K562 (cell line): ENCODE results near the gene GRM2. TPM values are rescaled to one million over a fixed set of nuclear protein-coding genes. Genes with fewer than 3 reads are reported as not detected.

ENCODE experiments used
- ATAC-seq: fragments of 200-7000 bp; cut with Tn5 transposase; 3 replicates; pipeline ENCODE4 v1.9.1; 2020; ENCODE audit warnings: moderate library complexity
- BruUV-seq: library from RNA; stranded (reverse); fragments of 400-500 nt; replicated peaks from 2 replicates; lab custom pipeline; 2021; lab: Mats Ljungman, UMichigan
- CTCF ChIA-PET: fragments of 300-600 bp; formaldehyde crosslinking; extraction: SDS; loops from one replicate; lab custom pipeline; 2021; ENCODE audit warnings: low intra/inter-chr PET ratio; lab: Yijun Ruan, JAX
- POLR2A ChIA-PET: fragments of 300-600, 350-650 bp; sonication (Branson Sonifier 250); formaldehyde crosslinking; extraction: SDS; loops from one replicate; lab custom pipeline; 2021; ENCODE audit warnings: antibody characterized with exemption, inconsistent platforms; lab: Yijun Ruan, JAX
- DNase-seq, 4 experiments: peaks; one replicate each; pipeline versions ENCODE4 v3.0.0 to v3.0.0-alpha.2; 2011 to 2018; ENCODE audit warnings: low spot score in 3 of 4, mixed read lengths in 3 of 4; ENCODE audit errors: extremely low read depth in 1 of 4
- FAIRE-seq: peaks from 2 replicates; lab custom pipeline; 2011; peaks lifted over from hg19 to GRCh38; lab: Jason Lieb, UNC
- H2AFZ ChIP-seq: 2 replicates; pipeline ENCODE4 v1.6.0; 2011; ENCODE audit warnings: low read depth, low read length, control low read depth, inconsistent platforms
- H3K27ac ChIP-seq: fragments of 200-600 bp; 3 replicates; pipeline ENCODE4 v1.8.0; 2011; ENCODE audit warnings: low read depth, mild to moderate bottlenecking, control low read depth, inconsistent platforms, low read length, moderate library complexity, mixed read lengths; ENCODE audit errors: extremely low read depth
- H3K27me3 ChIP-seq, 2 experiments: fragments of 300-600 bp in 1 of 2; 2 replicates in 1 of 2; 3 replicates in 1 of 2; pipeline versions ENCODE4 v1.6.0 to v1.8.0; 2011; ENCODE audit warnings: inconsistent platforms in 2 of 2, low read length in 2 of 2, mild to moderate bottlenecking in 1 of 2, mixed read lengths in 1 of 2, moderate library complexity in 1 of 2; ENCODE audit not compliant: control insufficient read depth in 2 of 2, insufficient read depth in 2 of 2
- H3K36me3 ChIP-seq: fragments of 300-600 bp; 3 replicates; pipeline ENCODE4 v1.8.0; 2011; ENCODE audit warnings: mild to moderate bottlenecking, low read length, inconsistent platforms; ENCODE audit not compliant: control insufficient read depth, insufficient read depth
- H3K4me1 ChIP-seq, 2 experiments: fragments of 200-600 bp in 1 of 2; replicated peaks in 1 of 2; 2 replicates in 1 of 2; 3 replicates in 1 of 2; pipeline versions ENCODE4 v1.5.1 to v1.8.0; 2011; ENCODE audit warnings: inconsistent platforms in 2 of 2, low read length in 2 of 2, mild to moderate bottlenecking in 1 of 2, mixed read lengths in 1 of 2, moderate library complexity in 1 of 2; ENCODE audit not compliant: control insufficient read depth in 2 of 2, insufficient read depth in 2 of 2
- H3K4me2 ChIP-seq: 2 replicates; pipeline ENCODE4 v1.6.1; 2011; ENCODE audit warnings: low read length, control low read depth, inconsistent platforms, mixed read lengths; ENCODE audit not compliant: insufficient read depth
- H3K4me3 ChIP-seq: fragments of 200-600 bp; sonication (generic), shearing (Covaris generic); 2 replicates; pipeline ENCODE4 v1.5.1; 2016; ENCODE audit warnings: control low read depth, inconsistent platforms
- H3K79me2 ChIP-seq: fragments of 200-600 bp; 3 replicates; pipeline ENCODE4 v1.8.0; 2011; ENCODE audit warnings: low read length, inconsistent platforms; ENCODE audit not compliant: control insufficient read depth, insufficient read depth
- H3K9ac ChIP-seq, 2 experiments: 2 replicates each; pipeline versions ENCODE4 v1.6.0 to v1.6.1; 2011; ENCODE audit warnings: low read depth in 2 of 2, low read length in 2 of 2, control low read depth in 1 of 2, inconsistent platforms in 1 of 2, mild to moderate bottlenecking in 1 of 2, mixed read lengths in 1 of 2; ENCODE audit not compliant: insufficient read depth in 1 of 2
- H3K9me1 ChIP-seq: one replicate; pipeline ENCODE4 v1.6.0; 2011; ENCODE audit warnings: inconsistent platforms, mild to moderate bottlenecking, low read length, moderate library complexity; ENCODE audit not compliant: control insufficient read depth, insufficient read depth
- H3K9me3 ChIP-seq: replicated peaks from 2 replicates; pipeline ENCODE4 v1.5.1; 2011; ENCODE audit warnings: low read depth, low read length, inconsistent platforms; ENCODE audit not compliant: control insufficient read depth, insufficient read depth
- H4K20me1 ChIP-seq: replicated peaks from 2 replicates; pipeline ENCODE4 v1.6.1; 2011; ENCODE audit warnings: low read length, inconsistent platforms, mixed read lengths; ENCODE audit not compliant: control insufficient read depth, insufficient read depth
- CREB3 ChIP-seq: fragments of 450-650 bp; conservative IDR thresholded peaks from 2 replicates; pipeline ENCODE4 v1.6.1; 2016; ENCODE audit warnings: missing genetic modification characterization, low read depth, mild to moderate bottlenecking, missing compliant biosample characterization, moderate library complexity
- CTBP1 ChIP-seq: fragments of 450-650 bp; IDR thresholded peaks from 2 replicates; pipeline ENCODE4 v1.6.1; 2016; ENCODE audit warnings: borderline replicate concordance
- ETV5 ChIP-seq: sonication (generic); formaldehyde crosslinking; IDR thresholded peaks from 2 replicates; pipeline ENCODE4 v1.4.0; 2020; ENCODE audit warnings: low read depth, mild to moderate bottlenecking, missing genetic modification reagents
- GTF2F1 ChIP-seq: IDR thresholded peaks from 2 replicates; pipeline ENCODE4 v1.6.1; 2011; ENCODE audit warnings: low read depth, low read length, improper control_type of control experiment
- HDAC2 ChIP-seq: fragments of 450-650 bp; IDR thresholded peaks from 2 replicates; pipeline ENCODE4 v1.6.1; 2016; ENCODE audit warnings: mild to moderate bottlenecking
- HNRNPLL ChIP-seq: fragments of 200-400 bp; formaldehyde crosslinking; IDR thresholded peaks from 2 replicates; pipeline ENCODE4 v1.6.1; 2017; ENCODE audit warnings: low read length, low read depth, mild to moderate bottlenecking; ENCODE audit not compliant: poor library complexity, severe bottlenecking
- KAT7 ChIP-seq: sonication (generic); formaldehyde crosslinking; IDR thresholded peaks from 2 replicates; pipeline ENCODE4 v1.8.0; 2022; ENCODE audit warnings: missing genetic modification reagents, mild to moderate bottlenecking, borderline replicate concordance
- POLR2AphosphoS2 ChIP-seq: IDR thresholded peaks from 2 replicates; pipeline ENCODE4 v1.6.1; 2012; ENCODE audit warnings: low read length, improper control_type of control experiment
- RFX1 ChIP-seq: fragments of 450-650 bp; IDR thresholded peaks from 2 replicates; pipeline ENCODE4 v1.6.1; 2016; ENCODE audit warnings: mild to moderate bottlenecking, moderate library complexity
- SIN3A ChIP-seq, 2 experiments: fragments of 150-350 bp in 1 of 2; IDR thresholded peaks; 2 replicates each; pipeline ENCODE4 v1.6.1; 2011 to 2016; ENCODE audit warnings: borderline replicate concordance in 2 of 2, low read depth in 2 of 2, low read length in 2 of 2, mild to moderate bottlenecking in 2 of 2, moderate library complexity in 2 of 2; ENCODE audit not compliant: control insufficient read depth in 1 of 2
- SMAD3 ChIP-seq: fragments of 450-650 bp; formaldehyde crosslinking; conservative IDR thresholded peaks from 2 replicates; pipeline ENCODE4 v1.4.0; 2020; ENCODE audit warnings: mild to moderate bottlenecking
- SNAPC5 ChIP-seq: fragments of 250-450 bp; sonication (Bioruptor Pico); IDR thresholded peaks from 2 replicates; pipeline ENCODE4 v1.8.0; 2021; ENCODE audit warnings: moderate library complexity, mild to moderate bottlenecking, inconsistent platforms
- SP1 ChIP-seq: sonication (generic); formaldehyde crosslinking; IDR thresholded peaks from 2 replicates; pipeline ENCODE4 v1.8.1; 2022; ENCODE audit warnings: mild to moderate bottlenecking, missing genetic modification reagents
- TFAP4 ChIP-seq: sonication (generic); formaldehyde crosslinking; IDR thresholded peaks from 2 replicates; pipeline ENCODE4 v1.8.0; 2022; ENCODE audit warnings: missing genetic modification reagents, mild to moderate bottlenecking, moderate library complexity, borderline replicate concordance
- THRAP3 ChIP-seq: fragments of 450-650 bp; IDR thresholded peaks from 2 replicates; pipeline ENCODE4 v1.6.1; 2016; ENCODE audit warnings: mild to moderate bottlenecking, inconsistent platforms, borderline replicate concordance
- ZFP30 ChIP-seq: fragments of 250-450 bp; sonication (Bioruptor Pico); IDR thresholded peaks from 2 replicates; pipeline ENCODE4 v1.8.0; 2022; ENCODE audit warnings: moderate library complexity, mild to moderate bottlenecking, inconsistent platforms, borderline replicate concordance
- WGBS: fragments of 100-300 bp; shearing (Covaris generic); methylation state at CpG from one replicate; pipeline ENCODE4 v1.1.6; 2016; ENCODE audit warnings: low coverage, mixed read lengths; ENCODE audit not compliant: insufficient coverage; ENCODE audit errors: missing lambda C conversion rate; 5-methylcytosine and 5-hydroxymethylcytosine counted together
- in situ Hi-C: fragments of 300-500 bp; cut with MboI; formaldehyde crosslinking; loops from 4 replicates; pipeline ENCODE4 v1.15.0; 2018; ENCODE audit warnings: inconsistent platforms, mixed read lengths
- intact Hi-C: fragments of 100-400 bp; cut with micrococcal nuclease; formaldehyde crosslinking; loops from 2 replicates; pipeline ENCODE4 v1.14.2; 2022
- polyA plus RNA-seq, 8 experiments: library from polyadenylated mRNA; depleted of rRNA in 4 of 8; stranded (reverse) in 5 of 8; unstranded in 3 of 8; fragments of >200 nt; fragmentation: Nextera tagmentation in 2 of 8; fragmentation: Illumina TruSeq in 1 of 8; extraction: Ambion mirVana in 2 of 8; extraction: Trizol in 1 of 8; gene quantifications; 2 replicates each; pipeline versions ENCODE4 v1.2.1 to v1.2.3, GENCODE V29; 2011 to 2014; ENCODE audit warnings: inconsistent platforms in 1 of 8, missing spikeins in 1 of 8
- total RNA-seq, 7 experiments: library from RNA; depleted of rRNA in 6 of 7; stranded (reverse); fragments of >200 nt in 6 of 7; fragmentation: Illumina TruSeq in 2 of 7; extraction: Trizol in 2 of 7; gene quantifications; 2 replicates each; pipeline versions ENCODE4 v1.2.1 to v1.2.3, GENCODE V29; 2011 to 2021; ENCODE audit warnings: low replicate concordance in 1 of 7
- TF ChIP-seq, protein P1 (sequence below), 2 experiments: fragments of 450-650 bp; IDR thresholded peaks; 2 replicates each; pipeline ENCODE4 v1.6.1; 2018; ENCODE audit warnings: mild to moderate bottlenecking in 2 of 2, low read depth in 1 of 2; ENCODE audit not compliant: partially characterized antibody in 2 of 2

Gene GRM2
- total and polyA plus RNA-seq, 9 of the 15 experiments (the other 6 are each of a cell fraction or from before 2014, with no cell fraction given), result not detected

DNA sequence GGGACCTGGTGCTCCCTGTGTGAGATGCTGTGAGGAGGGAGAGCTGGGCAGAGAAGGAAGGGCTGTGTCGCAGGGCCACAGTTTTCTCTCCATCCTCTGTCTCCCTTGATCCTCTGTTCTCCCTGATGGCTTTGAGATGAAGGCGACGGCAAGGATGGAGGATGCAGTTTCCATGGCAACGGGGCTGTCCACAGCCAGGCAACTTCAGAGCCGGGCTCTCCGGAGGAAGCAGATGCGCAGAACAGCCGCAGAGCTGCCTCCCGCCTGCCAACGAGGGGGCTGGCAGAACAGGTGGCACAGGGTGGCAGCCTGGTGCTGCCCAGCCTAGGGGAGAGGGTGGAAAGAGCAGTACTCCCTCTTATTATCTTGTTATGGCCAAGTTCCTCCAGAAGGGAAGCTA is 9.9 kb upstream of the GRM2 start:
- no peaks in the 10 kb centered on the region for H4K20me1 ChIP-seq
- H3K4me2 ChIP-seq, result no peak overlapping the region
- no peaks in the 10 kb centered on the region for H3K27me3 ChIP-seq
- no peaks in the 10 kb centered on the region for H3K4me1 ChIP-seq
- H3K36me3 ChIP-seq, result peaks cover 19% of the 10 kb centered on the region; the same call in 2 of the 3 replicates
- H2AFZ ChIP-seq, result no peak overlapping the region
- no peaks in the 10 kb centered on the region for H3K9me1 ChIP-seq
- intact Hi-C loops (no loop called here), in situ Hi-C loops (loop anchor here (25.0 kb wide), 1 partner anchor 1060 kb away; no protein-coding TSS in a partner anchor)
- DNase-seq (peak in 3 of 4 experiments; percentile 11 to 17 (median 15)), FAIRE-seq (no peak), ATAC-seq (no peak)
- 73% methylated on average over 5 of the region's 10 CpGs for WGBS
- no peaks in the 10 kb centered on the region for H3K9me3 ChIP-seq
- BruUV-seq, result no TSS peak
- ChIA-PET CTCF (no interaction called here), POLR2A (interaction anchor here (0.9 kb wide), 1 partner anchor 15 kb away, joined by 3 read pairs; no protein-coding TSS in a partner anchor)
- no peak overlapping the region for H3K27ac ChIP-seq
- no peaks in the 10 kb centered on the region for H3K79me2 ChIP-seq
- no peak overlapping the region for H3K9ac ChIP-seq
- H3K4me3 ChIP-seq, result no peak overlapping the region
- TF ChIP-seq ZFP30 (CRISPR knock-in tag) (no peak), HNRNPLL (no peak), CTBP1 (peak; percentile 83), POLR2AphosphoS2 (no peak), SMAD3 (CRISPR knock-in tag) (no peak), SNAPC5 (no peak), TFAP4 (no peak), KAT7 (no peak), ETV5 (no peak), SP1 (no peak), THRAP3 (no peak), SIN3A (IDR thresholded peaks at IDR 0.05; ENCODE audit: borderline replicate concordance in 2 of 2, control insufficient read depth in 1 of 2, low read depth in 2 of 2, low read length in 2 of 2) (no peak), GTF2F1 (no peak), CREB3 (tag) (no peak), HDAC2 (no peak), RFX1 (peak; percentile 88)
- TF ChIP-seq, protein P1, sequence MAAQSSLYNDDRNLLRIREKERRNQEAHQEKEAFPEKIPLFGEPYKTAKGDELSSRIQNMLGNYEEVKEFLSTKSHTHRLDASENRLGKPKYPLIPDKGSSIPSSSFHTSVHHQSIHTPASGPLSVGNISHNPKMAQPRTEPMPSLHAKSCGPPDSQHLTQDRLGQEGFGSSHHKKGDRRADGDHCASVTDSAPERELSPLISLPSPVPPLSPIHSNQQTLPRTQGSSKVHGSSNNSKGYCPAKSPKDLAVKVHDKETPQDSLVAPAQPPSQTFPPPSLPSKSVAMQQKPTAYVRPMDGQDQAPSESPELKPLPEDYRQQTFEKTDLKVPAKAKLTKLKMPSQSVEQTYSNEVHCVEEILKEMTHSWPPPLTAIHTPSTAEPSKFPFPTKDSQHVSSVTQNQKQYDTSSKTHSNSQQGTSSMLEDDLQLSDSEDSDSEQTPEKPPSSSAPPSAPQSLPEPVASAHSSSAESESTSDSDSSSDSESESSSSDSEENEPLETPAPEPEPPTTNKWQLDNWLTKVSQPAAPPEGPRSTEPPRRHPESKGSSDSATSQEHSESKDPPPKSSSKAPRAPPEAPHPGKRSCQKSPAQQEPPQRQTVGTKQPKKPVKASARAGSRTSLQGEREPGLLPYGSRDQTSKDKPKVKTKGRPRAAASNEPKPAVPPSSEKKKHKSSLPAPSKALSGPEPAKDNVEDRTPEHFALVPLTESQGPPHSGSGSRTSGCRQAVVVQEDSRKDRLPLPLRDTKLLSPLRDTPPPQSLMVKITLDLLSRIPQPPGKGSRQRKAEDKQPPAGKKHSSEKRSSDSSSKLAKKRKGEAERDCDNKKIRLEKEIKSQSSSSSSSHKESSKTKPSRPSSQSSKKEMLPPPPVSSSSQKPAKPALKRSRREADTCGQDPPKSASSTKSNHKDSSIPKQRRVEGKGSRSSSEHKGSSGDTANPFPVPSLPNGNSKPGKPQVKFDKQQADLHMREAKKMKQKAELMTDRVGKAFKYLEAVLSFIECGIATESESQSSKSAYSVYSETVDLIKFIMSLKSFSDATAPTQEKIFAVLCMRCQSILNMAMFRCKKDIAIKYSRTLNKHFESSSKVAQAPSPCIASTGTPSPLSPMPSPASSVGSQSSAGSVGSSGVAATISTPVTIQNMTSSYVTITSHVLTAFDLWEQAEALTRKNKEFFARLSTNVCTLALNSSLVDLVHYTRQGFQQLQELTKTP (IDR thresholded peaks at IDR 0.05; ENCODE audit: low read depth in 1 of 2, partially characterized antibody in 2 of 2), result no peak
